ENCODE results near the gene FCAR.
"Not testable (repeated sequence)": the region's sequence is repeated elsewhere in the genome, so short reads cannot be mapped to it uniquely, and the experiment has no call there.

Gene FCAR

DNA sequence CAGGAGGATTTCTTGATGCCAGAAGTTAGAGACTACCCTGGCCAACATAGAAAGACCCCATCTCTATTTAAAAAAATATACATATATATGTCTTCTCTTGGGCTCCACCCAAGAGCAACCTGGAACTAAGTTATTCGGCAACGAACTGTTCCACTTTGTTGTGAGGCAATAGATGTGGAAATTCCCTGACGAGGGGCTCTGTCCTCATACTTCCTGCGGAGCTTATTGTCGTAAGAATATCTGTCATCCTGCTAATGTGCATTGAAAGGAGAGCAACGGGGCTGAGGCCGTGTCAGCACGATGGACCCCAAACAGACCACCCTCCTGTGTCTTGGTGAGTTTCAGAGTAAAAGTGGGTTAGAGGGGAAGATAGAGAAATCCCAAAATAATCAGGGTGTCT, at the start of gene FCAR:
TSS of gene FCAR (plus strand) at position 246 of the 400 bp plus-strand sequence. CDS start at position 301, 55 bp downstream.
- TF ChIP-seq MAX (IDR thresholded peaks at IDR 0.05; ENCODE audit: low read depth, low read length) (no peak), MYC (IDR thresholded peaks at IDR 0.05; ENCODE audit: low read depth, low read length) (no peak), CTCF (IDR thresholded peaks at IDR 0.05; ENCODE audit: low read depth, low read length) (no peak), POLR2A (IDR thresholded peaks at IDR 0.05; ENCODE audit: extremely low read depth, insufficient read length) (no peak)
- DNase-seq (ENCODE audit: low read depth): peak; percentile 72
- H3K4me3 ChIP-seq (ENCODE audit: low read depth, low read length): no peak within 1 kb of the TSS

- not testable (repeated sequence) for H3K4me3 ChIP-seq (ENCODE audit: low read depth, low read length)
- DNase-seq (ENCODE audit: low read depth): peak; percentile 22
Measured at GRCh38 chr19:54824416-54824815, 49.6 kb upstream of the FCAR start.

GRCh38 chr19:54825326-54825725, 48.7 kb upstream of the FCAR start:
- peak; percentile 23 for DNase-seq (ENCODE audit: low read depth)
- not testable (repeated sequence) for H3K4me3 ChIP-seq (ENCODE audit: low read depth, low read length)

GRCh38 chr19:54828064-54828463, 46.0 kb upstream of the FCAR start:
- not testable (repeated sequence) for H3K4me3 ChIP-seq (ENCODE audit: low read depth, low read length); DNase-seq (ENCODE audit: low read depth)

DNA sequence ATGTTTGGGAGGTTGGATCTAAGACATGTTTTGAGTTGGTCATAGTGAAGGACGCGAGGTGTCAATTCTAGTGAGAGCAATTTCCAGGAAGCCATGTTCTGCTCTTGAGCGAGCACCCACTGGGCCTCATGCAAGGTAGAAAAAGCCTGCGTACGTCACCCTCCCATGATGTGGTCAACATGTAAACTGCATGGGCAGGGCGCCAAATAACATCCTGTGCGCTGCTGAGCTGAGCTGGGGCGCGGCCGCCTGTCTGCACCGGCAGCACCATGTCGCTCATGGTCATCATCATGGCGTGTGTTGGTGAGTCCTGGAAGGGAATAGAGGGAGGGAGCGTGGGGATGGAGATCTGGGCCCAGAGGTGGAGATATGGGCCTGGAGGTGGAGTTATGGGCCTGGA, 41.5 kb upstream of the FCAR start, which contains the start of gene KIR2DS4:
TSS of gene KIR2DS4 (plus strand) at position 181 of the 400 bp plus-strand sequence.
- not testable (repeated sequence) for H3K4me3 ChIP-seq (ENCODE audit: low read depth, low read length); DNase-seq (ENCODE audit: low read depth)

DNA sequence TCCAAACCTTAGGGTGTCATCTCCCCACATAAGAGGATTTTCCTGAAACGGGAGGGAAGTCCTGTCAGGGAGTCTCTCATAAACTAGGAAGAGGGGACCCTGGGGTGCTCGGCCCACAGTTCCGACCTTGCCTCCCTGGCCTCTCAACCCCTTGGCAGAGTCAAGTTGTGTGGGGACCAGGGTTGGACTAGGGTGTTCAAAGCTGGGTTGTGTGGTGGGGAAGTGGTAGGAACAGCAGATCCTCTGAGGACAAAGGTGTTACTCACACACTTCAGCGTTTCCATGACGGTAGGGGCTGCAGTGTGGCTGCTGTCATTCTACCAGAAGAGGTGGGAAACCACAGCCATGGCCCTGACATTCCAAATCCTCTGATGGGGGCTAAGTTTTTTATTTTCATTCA, 38.9 kb upstream of the FCAR start:
- H3K4me3 ChIP-seq (ENCODE audit: low read depth, low read length); DNase-seq (ENCODE audit: low read depth): not testable (repeated sequence)

DNA sequence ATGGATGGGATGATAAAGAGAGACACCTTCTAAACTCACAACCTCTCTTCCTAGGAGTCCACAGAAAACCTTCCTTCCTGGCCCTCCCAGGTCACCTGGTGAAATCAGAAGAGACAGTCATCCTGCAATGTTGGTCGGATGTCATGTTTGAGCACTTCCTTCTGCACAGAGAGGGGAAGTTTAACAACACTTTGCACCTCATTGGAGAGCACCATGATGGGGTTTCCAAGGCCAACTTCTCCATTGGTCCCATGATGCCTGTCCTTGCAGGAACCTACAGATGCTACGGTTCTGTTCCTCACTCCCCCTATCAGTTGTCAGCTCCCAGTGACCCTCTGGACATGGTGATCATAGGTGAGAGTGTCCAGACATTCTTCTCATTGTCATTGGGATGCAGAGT, 36.5 kb upstream of the FCAR start:
- not testable (repeated sequence) for H3K4me3 ChIP-seq (ENCODE audit: low read depth, low read length); DNase-seq (ENCODE audit: low read depth)

- not testable (repeated sequence) for H3K4me3 ChIP-seq (ENCODE audit: low read depth, low read length); DNase-seq (ENCODE audit: low read depth)
Measured at GRCh38 chr19:54843171-54843570, 30.9 kb upstream of the FCAR start.

GRCh38 chr19:54850061-54850640, 23.9 kb upstream of the FCAR start, which contains the start of gene KIR3DL2:
KIR3DL2 (plus strand) TSS chr19:54850443; CDS start chr19:54850476, 33 bp downstream.
- not testable (repeated sequence) for H3K4me3 ChIP-seq (ENCODE audit: low read depth, low read length); DNase-seq (ENCODE audit: low read depth)

DNA sequence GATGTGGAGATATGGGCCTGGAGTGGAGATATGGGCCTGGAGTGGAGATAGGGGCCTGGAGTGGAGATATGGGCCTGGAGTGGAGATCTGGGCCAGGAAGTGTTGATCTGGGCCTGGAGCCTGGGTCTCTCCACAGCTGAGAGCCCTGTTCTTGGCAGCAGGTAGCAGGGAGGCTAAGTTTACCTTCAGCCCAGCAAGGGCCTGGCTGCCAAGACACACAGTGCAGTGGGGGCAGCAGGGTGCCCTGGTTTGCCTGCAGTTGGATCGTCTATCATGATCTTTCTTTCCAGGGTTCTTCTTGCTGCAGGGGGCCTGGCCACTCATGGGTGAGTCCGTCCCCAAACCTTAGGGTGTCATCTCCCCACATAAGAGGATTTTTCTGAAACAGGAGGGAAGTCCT, 23.1 kb upstream of the FCAR start:
- H3K4me3 ChIP-seq (ENCODE audit: low read depth, low read length): no peak overlapping the region
- no peak for DNase-seq (ENCODE audit: low read depth)
- no peak for TF ChIP-seq CTCF (IDR thresholded peaks at IDR 0.05; ENCODE audit: low read depth, low read length)

GRCh38 chr19:54851353-54851752, 22.7 kb upstream of the FCAR start:
- DNase-seq (ENCODE audit: low read depth): peak; percentile 18
- TF ChIP-seq POLR2A (IDR thresholded peaks at IDR 0.05; ENCODE audit: extremely low read depth, insufficient read length) (no peak), MAX (IDR thresholded peaks at IDR 0.05; ENCODE audit: low read depth, low read length) (no peak), MYC (IDR thresholded peaks at IDR 0.05; ENCODE audit: low read depth, low read length) (no peak), CTCF (IDR thresholded peaks at IDR 0.05; ENCODE audit: low read depth, low read length) (no peak)
- no peak overlapping the region for H3K4me3 ChIP-seq (ENCODE audit: low read depth, low read length)

- DNase-seq (ENCODE audit: low read depth); H3K4me3 ChIP-seq (ENCODE audit: low read depth, low read length): not testable (repeated sequence)
Measured at GRCh38 chr19:54855241-54855640, 18.8 kb upstream of the FCAR start.

GRCh38 chr19:54858476-54858875, 15.6 kb upstream of the FCAR start:
- not testable (repeated sequence) for H3K4me3 ChIP-seq (ENCODE audit: low read depth, low read length); DNase-seq (ENCODE audit: low read depth)

DNA sequence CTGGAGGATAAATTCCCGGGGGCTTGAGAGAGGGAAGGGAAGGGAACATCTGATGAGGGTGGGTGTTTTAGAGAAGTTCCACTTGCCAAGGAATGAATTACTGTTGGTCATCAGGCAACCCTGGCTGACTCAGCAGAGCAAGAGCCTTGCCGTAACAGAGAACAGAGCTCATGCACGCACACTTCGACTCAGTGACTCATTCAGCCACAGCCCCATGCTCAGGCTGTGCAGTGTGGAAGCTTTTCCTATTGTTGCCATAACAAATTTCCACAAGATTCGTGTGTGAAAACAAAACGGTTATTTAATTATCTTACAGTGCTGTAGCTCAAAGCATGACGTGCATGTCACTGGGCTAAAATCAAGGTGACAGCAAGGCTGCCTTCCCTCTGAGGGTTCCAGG, 14.6 kb upstream of the FCAR start:
- not testable (repeated sequence) for H3K4me3 ChIP-seq (ENCODE audit: low read depth, low read length)
- peak; percentile 50 for DNase-seq (ENCODE audit: low read depth)

DNA sequence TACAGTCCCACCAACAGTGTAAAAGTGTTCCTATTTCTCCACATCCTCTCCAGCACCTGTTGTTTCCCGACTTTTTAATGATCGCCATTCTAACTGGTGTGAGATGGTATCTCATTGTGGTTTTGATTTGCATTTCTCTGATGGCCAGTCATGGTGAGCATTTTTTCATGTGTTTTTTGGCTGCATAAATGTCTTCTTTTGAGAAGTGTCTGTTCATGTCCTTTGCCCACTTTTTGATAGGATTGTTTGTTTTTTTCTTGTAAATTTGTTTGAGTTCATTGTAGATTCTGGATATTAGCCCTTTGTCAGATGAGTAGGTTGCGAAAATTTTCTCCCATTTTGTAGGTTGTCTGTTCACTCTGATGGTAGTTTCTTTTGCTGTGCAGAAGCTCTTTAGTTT, 10.6 kb upstream of the FCAR start:
- DNase-seq (ENCODE audit: low read depth); H3K4me3 ChIP-seq (ENCODE audit: low read depth, low read length): not testable (repeated sequence)
